ENCODE results near the gene TADA3. TPM values are rescaled to one million over a fixed set of nuclear protein-coding genes. Genes with fewer than 3 reads are reported as not detected.

The TADA3 gene
- total and polyA plus RNA-seq, 2 experiments from 2014 or later: 29.1 to 61.7 TPM

DNA sequence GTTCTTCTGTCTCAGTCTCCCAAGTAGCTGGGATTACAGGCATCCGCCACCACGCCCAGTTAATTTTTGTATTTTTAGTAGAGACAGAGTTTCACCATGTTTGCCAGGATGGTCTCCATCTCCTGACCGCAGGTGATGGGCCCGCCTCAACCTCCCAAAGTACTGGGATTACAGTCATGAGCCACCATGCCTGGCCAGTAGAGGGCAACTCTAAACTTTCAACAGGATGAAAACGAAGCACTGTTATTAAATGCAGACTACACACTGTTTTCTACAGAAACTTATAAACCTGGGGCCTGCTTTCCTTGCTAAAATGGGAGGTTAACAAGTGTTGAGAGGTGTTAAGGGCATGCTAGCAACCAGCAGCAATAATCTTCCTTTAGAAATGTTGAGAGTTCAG, 8.3 kb upstream of the TADA3 start:
- H3K36me3 ChIP-seq (ENCODE audit: insufficient read depth): peaks cover 76% of the 10 kb centered on the region
- H3K27ac ChIP-seq (ENCODE audit: low read depth): no peak overlapping the region
- 0 out of 2 replicates have a peak, but pooled peaks cover 13% of the 10 kb centered on the region for H3F3A ChIP-seq (replicated peaks; ENCODE audit: low read depth)
- Mint-ChIP-seq H3K9me3 (no peaks in the 10 kb centered on the region), H3K4me1 (no peaks in the 10 kb centered on the region), H3K27me3 (ENCODE audit: insufficient read depth, low read depth, poor library complexity) (peaks cover 6% of the 10 kb centered on the region), H3K36me3 (ENCODE audit: low read depth) (peaks cover 88% of the 10 kb centered on the region), H3K4me3 (no peak overlapping the region), H3K27ac (no peak overlapping the region)
- no peak for DNase-seq (ENCODE audit: low spot score)
- no peaks in the 10 kb centered on the region for H3K27me3 ChIP-seq (ENCODE audit: insufficient read depth)
- ATAC-seq: peak; percentile 55; the same call in 2 of the 3 replicates
- H3K9me2 ChIP-seq (ENCODE audit: insufficient read depth): no peaks in the 10 kb centered on the region
- H3K4me3 ChIP-seq: no peak overlapping the region
- H2AFZ ChIP-seq: no peak overlapping the region
- peaks cover 20% of the 10 kb centered on the region for H4K20me1 ChIP-seq (replicated peaks; ENCODE audit: insufficient read depth)
- H3K79me2 ChIP-seq (replicated peaks; ENCODE audit: insufficient read depth): peaks cover 15% of the 10 kb centered on the region
- H3K4me1 ChIP-seq (ENCODE audit: insufficient read depth): no peaks in the 10 kb centered on the region
- no peak overlapping the region for H3K4me2 ChIP-seq
- no peak for TF ChIP-seq STAT1 (IDR thresholded peaks at IDR 0.05; ENCODE audit: unreplicated experiment)
- TF ChIP-seq, protein P1, sequence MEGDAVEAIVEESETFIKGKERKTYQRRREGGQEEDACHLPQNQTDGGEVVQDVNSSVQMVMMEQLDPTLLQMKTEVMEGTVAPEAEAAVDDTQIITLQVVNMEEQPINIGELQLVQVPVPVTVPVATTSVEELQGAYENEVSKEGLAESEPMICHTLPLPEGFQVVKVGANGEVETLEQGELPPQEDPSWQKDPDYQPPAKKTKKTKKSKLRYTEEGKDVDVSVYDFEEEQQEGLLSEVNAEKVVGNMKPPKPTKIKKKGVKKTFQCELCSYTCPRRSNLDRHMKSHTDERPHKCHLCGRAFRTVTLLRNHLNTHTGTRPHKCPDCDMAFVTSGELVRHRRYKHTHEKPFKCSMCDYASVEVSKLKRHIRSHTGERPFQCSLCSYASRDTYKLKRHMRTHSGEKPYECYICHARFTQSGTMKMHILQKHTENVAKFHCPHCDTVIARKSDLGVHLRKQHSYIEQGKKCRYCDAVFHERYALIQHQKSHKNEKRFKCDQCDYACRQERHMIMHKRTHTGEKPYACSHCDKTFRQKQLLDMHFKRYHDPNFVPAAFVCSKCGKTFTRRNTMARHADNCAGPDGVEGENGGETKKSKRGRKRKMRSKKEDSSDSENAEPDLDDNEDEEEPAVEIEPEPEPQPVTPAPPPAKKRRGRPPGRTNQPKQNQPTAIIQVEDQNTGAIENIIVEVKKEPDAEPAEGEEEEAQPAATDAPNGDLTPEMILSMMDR (conservative IDR thresholded peaks at IDR 0.05; ENCODE audit: low read depth in 2 of 2): peak; percentile 46 to 48

DNA sequence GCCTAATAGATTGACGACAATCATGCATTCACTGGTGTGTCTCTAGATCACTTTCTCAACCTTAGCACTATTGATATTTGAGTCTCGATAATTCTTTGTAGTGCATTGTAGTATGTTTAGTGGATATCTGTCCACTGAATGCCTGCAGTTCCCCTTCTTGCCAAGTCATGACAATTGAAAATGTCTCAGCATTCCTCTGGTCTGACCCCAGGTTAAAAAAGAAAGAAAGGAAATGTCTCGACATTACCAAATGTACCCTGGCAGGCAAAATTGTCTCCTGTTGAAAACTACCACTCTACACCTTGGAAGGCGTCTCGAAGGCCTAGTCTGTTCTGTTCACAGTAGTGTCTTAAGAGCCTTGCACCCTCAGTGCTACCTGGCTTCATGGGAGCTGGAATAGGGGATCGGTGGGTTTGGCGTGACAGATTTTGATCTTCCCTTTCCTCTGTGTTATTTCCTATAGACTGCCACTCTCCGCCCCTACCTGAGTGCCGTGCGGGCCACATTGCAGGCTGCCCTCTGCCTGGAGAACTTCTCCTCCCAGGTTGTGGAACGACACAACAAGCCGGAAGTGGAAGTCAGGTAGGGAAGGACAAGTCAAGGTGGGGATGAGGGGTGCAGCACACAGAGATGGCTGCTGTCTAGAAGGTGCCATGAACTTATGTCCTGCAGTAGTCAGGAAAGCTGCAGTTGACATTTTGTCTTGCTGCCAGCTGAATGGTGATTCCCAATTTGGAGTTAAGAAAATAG, 5.1 kb upstream of the TADA3 start:
- Mint-ChIP-seq H3K4me3 (no peak overlapping the region), H3K4me1 (peaks cover 9% of the 10 kb centered on the region), H3K36me3 (ENCODE audit: low read depth) (peaks cover 73% of the 10 kb centered on the region), H3K27me3 (ENCODE audit: insufficient read depth, low read depth, poor library complexity) (peaks cover 10% of the 10 kb centered on the region), H3K27ac (no peak overlapping the region), H3K9me3 (no peaks in the 10 kb centered on the region)
- Histone ChIP-seq H3F3A (replicated peaks; ENCODE audit: low read depth) (peaks cover 19% of the 10 kb centered on the region; the same call in 1 of the 2 replicates), H2AFZ (no peak overlapping the region), H3K27ac (ENCODE audit: low read depth) (no peak overlapping the region), H3K4me2 (no peak overlapping the region), H4K20me1 (replicated peaks; ENCODE audit: insufficient read depth) (peaks cover 12% of the 10 kb centered on the region), H3K4me1 (ENCODE audit: insufficient read depth) (peaks cover 6% of the 10 kb centered on the region), H3K79me2 (replicated peaks; ENCODE audit: insufficient read depth) (peaks cover 40% of the 10 kb centered on the region), H3K27me3 (ENCODE audit: insufficient read depth) (no peaks in the 10 kb centered on the region), H3K4me3 (no peak overlapping the region), H3K36me3 (ENCODE audit: insufficient read depth) (peaks cover 49% of the 10 kb centered on the region), H3K9me2 (ENCODE audit: insufficient read depth) (0 out of 2 replicates have a peak, but pooled peaks cover 3% of the 10 kb centered on the region)
- ATAC-seq (no peak), DNase-seq (ENCODE audit: low spot score) (no peak)
- TF ChIP-seq STAT1 (IDR thresholded peaks at IDR 0.05; ENCODE audit: unreplicated experiment) (no peak), EZH2 (IDR thresholded peaks at IDR 0.05; ENCODE audit: low read depth, unreplicated experiment) (no peak), NANOG (IDR thresholded peaks at IDR 0.05; ENCODE audit: borderline replicate concordance) (no peak), CREB1 (CRISPR knock-in tag; IDR thresholded peaks at IDR 0.05; ENCODE audit: low read depth) (no peak), ZNF114 (CRISPR knock-in tag; IDR thresholded peaks at IDR 0.05) (no peak), POLR2AphosphoS5 (IDR thresholded peaks at IDR 0.05; ENCODE audit: low read depth) (no peak)
- TF ChIP-seq, protein P2, sequence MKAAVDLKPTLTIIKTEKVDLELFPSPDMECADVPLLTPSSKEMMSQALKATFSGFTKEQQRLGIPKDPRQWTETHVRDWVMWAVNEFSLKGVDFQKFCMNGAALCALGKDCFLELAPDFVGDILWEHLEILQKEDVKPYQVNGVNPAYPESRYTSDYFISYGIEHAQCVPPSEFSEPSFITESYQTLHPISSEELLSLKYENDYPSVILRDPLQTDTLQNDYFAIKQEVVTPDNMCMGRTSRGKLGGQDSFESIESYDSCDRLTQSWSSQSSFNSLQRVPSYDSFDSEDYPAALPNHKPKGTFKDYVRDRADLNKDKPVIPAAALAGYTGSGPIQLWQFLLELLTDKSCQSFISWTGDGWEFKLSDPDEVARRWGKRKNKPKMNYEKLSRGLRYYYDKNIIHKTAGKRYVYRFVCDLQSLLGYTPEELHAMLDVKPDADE (IDR thresholded peaks at IDR 0.05): no peak
- TF ChIP-seq, protein P3, sequence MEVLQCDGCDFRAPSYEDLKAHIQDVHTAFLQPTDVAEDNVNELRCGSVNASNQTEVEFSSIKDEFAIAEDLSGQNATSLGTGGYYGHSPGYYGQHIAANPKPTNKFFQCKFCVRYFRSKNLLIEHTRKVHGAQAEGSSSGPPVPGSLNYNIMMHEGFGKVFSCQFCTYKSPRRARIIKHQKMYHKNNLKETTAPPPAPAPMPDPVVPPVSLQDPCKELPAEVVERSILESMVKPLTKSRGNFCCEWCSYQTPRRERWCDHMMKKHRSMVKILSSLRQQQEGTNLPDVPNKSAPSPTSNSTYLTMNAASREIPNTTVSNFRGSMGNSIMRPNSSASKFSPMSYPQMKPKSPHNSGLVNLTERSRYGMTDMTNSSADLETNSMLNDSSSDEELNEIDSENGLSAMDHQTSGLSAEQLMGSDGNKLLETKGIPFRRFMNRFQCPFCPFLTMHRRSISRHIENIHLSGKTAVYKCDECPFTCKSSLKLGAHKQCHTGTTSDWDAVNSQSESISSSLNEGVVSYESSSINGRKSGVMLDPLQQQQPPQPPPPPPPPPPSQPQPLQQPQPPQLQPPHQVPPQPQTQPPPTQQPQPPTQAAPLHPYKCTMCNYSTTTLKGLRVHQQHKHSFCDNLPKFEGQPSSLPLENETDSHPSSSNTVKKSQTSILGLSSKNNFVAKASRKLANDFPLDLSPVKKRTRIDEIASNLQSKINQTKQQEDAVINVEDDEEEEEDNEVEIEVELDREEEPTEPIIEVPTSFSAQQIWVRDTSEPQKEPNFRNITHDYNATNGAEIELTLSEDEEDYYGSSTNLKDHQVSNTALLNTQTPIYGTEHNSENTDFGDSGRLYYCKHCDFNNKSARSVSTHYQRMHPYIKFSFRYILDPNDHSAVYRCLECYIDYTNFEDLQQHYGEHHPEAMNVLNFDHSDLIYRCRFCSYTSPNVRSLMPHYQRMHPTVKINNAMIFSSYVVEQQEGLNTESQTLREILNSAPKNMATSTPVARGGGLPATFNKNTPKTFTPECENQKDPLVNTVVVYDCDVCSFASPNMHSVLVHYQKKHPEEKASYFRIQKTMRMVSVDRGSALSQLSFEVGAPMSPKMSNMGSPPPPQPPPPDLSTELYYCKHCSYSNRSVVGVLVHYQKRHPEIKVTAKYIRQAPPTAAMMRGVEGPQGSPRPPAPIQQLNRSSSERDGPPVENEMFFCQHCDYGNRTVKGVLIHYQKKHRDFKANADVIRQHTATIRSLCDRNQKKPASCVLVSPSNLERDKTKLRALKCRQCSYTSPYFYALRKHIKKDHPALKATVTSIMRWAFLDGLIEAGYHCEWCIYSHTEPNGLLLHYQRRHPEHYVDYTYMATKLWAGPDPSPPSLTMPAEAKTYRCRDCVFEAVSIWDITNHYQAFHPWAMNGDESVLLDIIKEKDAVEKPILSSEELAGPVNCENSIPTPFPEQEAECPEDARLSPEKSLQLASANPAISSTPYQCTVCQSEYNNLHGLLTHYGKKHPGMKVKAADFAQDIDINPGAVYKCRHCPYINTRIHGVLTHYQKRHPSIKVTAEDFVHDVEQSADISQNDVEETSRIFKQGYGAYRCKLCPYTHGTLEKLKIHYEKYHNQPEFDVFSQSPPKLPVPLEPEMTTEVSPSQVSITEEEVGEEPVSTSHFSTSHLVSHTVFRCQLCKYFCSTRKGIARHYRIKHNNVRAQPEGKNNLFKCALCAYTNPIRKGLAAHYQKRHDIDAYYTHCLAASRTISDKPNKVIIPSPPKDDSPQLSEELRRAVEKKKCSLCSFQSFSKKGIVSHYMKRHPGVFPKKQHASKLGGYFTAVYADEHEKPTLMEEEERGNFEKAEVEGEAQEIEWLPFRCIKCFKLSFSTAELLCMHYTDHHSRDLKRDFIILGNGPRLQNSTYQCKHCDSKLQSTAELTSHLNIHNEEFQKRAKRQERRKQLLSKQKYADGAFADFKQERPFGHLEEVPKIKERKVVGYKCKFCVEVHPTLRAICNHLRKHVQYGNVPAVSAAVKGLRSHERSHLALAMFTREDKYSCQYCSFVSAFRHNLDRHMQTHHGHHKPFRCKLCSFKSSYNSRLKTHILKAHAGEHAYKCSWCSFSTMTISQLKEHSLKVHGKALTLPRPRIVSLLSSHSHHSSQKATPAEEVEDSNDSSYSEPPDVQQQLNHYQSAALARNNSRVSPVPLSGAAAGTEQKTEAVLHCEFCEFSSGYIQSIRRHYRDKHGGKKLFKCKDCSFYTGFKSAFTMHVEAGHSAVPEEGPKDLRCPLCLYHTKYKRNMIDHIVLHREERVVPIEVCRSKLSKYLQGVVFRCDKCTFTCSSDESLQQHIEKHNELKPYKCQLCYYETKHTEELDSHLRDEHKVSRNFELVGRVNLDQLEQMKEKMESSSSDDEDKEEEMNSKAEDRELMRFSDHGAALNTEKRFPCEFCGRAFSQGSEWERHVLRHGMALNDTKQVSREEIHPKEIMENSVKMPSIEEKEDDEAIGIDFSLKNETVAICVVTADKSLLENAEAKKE (CRISPR knock-in tag; IDR thresholded peaks at IDR 0.05): no peak
- TF ChIP-seq, protein P1 (conservative IDR thresholded peaks at IDR 0.05; ENCODE audit: low read depth in 2 of 2): no peak

All from GM23338 (cell line).